ENCODE measurements around the gene BRIP1.
"Not testable (repeated sequence)": the region's sequence is repeated elsewhere in the genome, so short reads cannot be mapped to it uniquely, and the experiment has no call there.

BRIP1 gene

DNA sequence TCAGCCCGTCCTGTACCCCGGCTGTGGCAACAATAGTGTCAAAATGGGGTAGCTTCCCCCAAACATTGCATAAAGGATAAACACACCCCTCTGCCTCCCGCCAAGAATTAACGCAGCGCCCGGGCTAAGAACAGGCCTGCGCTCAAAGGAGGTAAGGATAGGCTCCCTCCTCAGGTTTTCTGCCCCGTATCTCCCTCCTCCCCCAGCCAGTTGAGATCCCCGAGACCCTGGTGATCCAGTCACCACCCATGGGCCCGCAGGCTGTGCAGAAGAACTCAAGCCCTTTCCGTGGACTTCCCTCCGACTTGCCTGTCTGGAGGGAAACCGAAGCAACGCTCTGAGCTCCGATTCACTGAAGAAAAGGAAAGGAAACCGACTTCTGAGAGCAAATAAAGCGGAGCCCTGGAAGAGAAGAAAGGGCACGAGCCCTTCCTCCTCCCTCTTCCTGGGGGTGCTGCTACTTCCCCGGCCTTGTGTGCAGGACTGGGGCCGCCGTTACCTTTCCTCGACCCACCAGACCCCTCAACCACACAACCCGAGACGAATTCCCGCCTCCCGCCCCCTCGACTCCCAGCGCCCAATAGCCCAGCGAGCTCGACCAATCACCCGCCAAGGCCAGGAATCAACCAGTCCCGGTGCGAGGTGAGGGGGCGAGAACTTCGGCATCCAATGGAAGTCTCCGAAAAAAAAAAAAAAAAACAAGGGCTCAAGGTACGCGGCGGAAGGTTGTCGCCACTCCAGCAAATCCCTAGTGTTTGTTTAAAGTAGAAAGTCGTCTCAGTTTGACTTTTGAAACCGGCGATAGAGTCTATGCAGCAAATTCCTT is at the start of gene BRIP1:
BRIP1 (minus strand) TSS at position 554 of the 826 bp plus-strand sequence. CDS start 1,989 bp downstream, outside the sequence.
- peak; percentile 46 for DNase-seq

DNA sequence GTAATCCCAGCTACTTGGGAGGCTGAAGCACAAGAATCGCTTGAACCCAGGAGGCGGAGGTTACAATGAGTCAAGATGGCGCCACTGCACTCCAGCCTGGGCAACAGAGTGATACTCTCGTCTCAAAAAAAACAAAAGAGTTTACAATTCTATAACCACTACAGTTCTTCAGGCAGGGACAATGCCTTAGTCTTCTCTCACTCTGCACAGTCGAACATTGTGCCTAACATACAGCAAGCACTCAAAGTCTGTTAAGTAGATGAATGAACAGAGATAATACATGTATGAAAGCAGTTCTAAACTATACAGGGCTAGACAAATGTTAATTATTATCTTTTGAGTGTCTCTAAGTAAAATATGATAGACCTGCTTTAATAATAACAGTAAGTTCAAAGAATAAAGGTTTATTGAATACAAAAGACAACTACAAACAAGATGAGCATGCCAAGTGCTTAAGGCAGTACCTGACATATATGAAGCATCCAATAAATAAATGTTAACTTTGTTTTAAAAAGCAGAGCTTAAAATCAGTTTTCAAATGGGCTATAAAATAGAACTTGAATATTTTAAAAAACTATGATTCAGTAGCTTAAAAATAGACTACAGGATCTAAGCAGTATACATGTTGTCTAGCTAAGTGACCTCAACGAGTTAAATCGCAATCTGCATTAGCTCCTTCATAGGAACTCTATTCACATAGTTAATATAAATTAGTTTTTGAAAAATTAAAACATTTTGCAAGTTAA is 45.1 kb upstream of the BRIP1 start:
- no peak for DNase-seq

DNA sequence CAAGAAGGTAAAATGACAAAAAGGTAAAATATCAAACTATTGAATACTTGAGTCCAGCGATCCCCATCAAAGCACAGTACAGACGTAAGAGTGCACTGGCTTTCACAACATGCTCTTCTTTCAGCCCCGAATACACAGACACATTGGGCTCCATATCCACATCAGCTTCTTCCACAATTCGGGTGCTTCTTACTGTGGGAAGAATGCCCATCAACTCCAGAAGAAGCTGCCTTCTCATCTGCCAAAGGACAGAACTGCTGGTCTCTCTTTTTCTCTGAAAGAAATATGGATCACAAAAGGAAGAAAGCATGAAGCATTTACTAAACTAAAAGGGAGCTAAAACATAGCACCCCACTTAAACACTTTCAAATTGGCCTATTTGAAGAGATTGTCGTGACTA is 44.0 kb upstream of the BRIP1 start:
- no peak for DNase-seq

DNA sequence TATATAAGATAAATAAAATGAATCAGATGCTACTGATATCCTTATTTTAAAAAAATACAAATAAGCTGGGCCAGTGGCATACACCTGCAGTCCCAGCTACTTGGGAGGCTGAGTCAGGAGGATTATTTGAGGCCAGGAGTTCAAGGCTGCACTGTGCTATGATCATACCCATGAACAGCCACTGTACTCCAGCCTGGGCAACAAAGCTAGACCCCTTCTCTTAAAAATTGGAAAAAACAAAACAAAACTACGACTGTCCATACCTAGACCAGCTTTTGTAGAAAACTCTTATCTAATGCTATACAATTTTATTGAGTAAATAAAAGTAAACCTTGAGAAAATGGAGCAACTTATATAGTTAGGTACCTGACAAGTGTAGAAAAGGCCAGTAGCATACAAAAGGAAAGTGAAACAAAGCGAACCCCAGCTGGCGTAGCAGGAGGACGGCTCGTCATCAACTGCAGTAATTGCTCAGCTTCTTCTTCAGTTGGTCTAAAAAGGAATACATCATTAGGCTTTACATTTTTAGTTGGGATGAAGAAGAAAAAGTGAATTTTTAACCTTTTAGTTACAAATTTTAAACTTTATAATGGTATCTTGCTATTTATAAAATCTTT is 40.9 kb upstream of the BRIP1 start:
- no peak for DNase-seq

DNA sequence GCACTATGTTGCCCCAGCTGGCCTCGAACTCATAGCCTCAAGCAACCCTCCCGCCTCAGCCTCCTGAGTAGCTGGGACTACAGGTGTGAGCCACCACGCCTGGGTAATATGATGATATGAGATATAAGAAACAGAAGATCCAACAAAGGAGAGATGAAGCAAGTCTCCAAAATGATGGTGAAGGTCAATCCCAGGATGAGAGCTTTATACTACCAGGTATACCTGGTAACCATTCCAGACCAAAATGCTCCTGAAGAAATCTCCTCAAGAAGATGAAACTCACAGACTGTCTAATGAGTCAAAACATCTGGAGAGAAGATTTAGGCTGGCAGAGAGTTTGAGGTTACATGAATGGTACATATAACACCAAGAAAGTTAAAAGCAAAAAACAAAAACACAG is 39.9 kb upstream of the BRIP1 start:
- DNase-seq = no peak

DNA sequence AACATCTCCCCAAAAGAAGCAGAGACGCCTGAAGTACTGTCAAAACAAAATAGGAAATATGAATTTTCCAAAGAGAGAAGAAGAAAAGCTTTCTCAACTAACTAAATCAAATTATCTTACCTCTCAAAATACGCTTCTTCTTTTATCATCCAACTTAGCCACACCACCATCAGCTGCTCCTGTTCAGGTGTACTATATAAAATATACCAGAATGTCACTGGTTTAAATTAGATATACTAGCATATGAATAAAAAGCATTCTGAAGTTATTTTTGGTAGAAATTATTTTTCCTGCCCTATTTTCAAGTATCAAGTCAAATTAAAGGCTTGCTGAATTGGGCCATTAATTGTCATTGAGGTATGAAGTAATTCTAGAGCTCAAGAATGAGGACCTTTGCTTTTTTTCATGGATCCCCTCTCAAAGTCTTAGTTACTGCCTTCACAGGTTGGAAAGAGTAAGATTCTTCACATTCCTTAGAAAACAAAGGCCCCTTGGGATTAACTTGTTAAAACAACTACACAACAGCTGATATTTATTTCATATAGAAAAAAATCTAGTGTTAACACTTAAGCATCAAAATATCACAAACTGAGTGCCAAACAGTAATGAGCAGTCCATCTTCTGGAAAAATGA is 34.3 kb upstream of the BRIP1 start:
- no peak for DNase-seq

DNA sequence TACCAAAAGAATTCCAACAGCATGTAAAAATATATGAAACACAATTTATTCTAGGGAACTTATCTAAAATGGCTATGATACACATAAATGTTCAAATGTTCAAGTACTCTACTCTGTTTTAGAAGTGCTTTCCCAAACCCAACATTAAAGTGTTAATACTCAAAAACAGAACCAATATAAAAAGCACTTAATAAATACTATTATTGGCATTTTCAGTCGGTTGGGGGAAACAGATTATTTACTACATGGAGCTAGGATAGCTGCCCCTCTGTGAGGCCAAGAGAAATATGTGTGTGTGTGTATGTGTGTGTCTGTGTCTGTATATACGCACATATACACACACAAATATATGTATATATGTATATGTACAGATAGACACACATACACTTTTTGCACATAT is 32.1 kb upstream of the BRIP1 start:
- no peak for DNase-seq

DNA sequence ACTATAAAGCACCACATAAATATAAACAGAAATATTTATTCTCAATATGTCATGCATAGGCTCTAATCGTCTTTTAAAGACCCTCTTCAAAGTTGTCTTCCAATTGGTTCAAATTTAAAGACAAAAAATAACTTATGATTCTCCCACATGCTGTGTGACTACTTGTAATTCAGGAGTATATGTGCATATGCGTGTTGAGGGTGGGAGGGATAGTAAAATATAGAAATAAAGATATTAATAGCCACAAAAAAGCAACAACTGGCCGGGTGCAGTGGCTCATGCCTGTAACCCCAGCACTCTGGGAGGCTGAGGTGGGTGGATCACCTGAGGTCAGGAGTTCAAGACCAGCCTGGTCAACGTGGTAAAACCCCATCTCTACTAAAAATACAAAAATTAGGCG is 31.0 kb upstream of the BRIP1 start:
- not testable (repeated sequence) for DNase-seq

DNA sequence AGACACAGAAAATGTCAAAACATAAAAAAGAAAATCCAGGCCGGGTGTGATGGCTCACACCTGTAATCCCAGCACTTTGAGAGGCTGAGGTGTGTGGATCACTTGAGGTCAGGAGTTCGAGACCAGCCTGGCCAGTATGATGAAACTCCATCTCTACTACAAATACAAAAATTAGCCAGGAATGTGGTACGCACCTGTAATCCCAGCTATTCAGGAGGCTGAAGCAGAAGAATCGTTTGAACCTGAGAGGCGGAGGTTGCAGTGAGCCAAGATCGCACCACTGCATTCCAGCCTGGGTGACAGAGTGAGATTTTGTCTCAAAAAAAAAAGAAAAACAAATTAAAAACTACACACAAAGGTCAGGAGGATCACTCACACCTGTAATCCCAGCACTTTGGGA is 24.4 kb upstream of the BRIP1 start:
- not testable (repeated sequence) for DNase-seq

DNA sequence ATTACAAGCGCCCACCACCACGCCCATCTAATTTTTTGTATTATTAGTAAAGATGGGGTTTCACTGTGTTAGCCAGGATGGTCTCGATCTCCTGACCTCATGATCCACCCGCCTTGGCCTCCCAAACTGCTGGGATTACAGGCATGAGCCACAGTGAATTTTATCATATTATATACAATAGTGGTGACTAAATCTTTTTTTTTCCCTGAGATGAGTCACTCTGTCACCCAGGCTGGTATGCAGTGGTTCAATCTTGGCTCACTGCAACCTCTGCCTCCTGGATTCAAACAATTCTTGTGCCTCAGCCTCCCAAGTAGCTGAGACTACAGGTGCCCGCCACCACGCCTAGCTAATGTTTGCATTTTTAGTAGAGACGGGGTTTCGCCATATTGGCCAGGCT is 22.5 kb upstream of the BRIP1 start:
- not testable (repeated sequence) for DNase-seq

DNA sequence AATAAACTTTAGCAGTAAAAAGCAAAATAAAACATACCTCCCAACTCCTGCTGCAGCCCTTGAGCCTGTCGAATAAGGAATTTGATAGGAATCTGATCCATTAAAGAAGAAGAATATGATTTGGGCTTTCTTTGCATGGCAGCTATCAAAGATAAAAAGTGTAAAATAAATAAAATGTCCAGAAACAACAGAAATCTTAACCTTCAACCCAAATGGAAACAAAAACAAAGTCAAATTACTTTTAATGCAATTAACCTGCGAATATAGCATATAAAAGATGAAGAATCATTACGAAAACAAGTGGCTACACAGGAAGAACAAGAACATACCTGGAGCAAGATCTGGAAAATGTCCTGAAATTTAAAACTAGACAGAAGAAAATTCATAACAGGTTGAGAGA is 21.5 kb upstream of the BRIP1 start:
- no peak for DNase-seq

DNA sequence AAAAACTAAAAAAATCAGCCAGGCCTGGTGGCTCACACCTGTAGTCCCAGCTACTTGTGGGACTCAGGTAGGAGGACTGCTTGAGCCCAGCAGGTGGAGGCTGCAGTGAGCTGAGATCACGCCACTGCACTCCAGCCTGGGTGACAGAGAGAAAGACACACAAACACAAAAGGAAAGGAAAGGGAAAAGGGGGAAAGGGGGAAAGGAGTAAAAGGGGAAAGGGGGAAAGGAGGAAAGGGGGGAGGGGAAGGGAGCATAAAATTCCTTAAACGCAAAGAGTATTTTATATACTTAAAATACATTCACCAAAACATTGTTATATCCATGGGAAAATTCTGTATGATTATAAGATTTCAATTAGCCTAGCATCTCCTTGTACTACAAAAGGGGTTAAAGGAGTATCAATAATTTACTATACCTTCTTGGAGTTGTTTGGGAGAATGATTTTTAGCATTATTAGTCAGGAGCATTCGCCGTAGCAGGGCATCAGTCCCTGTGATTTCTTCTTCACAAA is 17.3 kb upstream of the BRIP1 start:
- no peak for DNase-seq

DNA sequence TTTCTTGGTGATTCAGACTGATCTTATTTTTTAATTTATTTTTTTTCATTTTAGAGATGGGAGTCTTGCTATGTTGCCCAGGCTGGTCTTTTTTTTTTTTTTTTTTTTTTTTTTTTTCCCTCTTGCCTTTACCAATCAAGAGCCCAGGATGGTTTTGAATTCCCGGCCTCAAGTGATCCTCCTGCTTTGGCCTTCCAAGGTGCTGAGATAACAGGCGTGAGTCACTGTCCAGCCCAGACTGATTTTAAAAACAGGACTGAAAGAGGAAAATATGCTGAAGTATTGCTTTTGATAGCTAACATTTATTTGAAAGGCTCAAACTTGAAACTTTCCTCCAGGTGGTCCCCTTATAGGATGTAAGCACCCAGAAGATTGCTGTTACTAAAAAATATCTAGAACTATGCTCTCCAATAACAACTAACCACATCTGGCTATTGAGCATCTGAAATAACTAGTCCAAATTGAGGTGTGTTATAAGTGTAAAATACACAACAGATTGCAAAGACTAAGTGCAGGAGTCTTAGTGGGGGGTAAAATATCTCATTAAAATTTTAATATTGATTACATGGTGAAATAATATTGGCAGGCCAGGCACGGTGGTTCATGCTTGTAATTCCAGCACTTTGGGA is 15.8 kb upstream of the BRIP1 start:
- DNase-seq = no peak

DNA sequence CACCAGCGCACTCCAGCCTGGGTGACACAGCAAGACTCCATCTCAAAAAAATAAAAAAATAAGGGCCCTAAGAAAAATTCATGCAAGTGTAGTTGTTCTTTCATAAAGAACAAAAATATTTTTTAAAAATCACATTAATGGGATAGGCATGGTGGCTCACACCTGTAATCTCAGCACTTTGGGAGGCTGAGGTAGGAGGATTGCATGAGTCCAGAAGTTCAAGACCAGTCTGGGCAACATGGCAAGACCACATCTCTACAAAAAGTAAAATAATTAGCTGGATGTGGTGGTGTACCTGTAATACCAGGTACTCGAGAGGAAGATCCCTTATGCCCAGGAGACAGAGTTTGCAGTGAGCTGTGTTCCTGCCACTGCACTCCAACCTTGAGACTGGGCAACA is 15.2 kb upstream of the BRIP1 start:
- DNase-seq = no peak

DNA sequence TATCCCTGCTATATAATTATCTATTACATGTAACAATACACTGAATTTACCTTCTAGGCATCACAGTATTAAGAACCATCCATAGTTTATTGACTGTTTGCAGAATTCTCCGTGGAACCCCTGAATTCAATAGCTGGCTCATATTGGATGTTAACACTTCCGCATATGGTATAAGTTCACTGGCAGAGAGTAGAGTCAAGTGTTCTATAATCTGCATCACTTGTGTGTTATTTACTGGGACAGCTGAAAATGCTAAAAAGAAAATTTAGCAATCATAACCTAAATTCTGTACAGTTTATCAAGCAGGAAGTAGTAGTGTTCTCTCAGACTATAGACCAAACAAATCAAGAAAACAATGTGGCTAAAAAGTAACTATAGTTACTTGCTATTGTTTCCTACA is 14.5 kb upstream of the BRIP1 start:
- DNase-seq = no peak

DNA sequence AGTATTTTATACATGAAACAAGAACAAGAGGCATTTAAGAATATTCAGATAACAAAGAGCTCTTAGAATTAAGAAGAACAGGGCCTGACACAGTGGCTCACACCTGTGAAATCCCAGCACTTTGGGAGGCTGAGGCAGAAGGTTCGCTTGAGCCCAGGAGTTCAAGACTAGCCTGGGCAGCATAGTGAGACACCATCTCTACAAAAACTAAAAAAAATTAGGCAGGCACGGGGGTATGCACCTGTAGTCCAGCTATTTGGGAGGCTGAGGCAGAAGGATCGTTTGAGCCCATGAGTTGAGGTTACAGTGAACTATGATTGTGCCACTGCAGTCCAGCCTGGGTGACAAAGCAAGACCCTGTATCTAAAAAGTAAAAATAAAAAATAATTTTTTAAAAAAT is 12.5 kb upstream of the BRIP1 start:
- no peak for DNase-seq

DNA sequence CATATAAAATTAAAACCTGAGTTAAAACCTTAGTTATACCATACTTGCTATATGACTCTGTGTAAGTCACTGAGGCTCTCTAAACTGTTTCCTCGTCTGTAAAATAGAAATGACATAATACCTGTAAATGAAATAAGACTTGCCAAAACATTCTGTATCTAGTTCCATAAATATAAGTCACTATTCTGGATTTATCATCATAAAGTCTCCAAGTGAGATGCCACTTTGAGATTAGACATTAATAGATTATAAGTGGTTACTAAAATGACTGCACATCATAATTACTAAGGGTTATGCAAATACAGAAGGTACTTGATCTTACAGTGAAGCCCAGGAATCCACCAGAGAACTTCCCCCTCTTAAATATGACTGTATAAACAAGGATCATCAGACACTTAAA is 12.0 kb upstream of the BRIP1 start:
- no peak for DNase-seq

DNA sequence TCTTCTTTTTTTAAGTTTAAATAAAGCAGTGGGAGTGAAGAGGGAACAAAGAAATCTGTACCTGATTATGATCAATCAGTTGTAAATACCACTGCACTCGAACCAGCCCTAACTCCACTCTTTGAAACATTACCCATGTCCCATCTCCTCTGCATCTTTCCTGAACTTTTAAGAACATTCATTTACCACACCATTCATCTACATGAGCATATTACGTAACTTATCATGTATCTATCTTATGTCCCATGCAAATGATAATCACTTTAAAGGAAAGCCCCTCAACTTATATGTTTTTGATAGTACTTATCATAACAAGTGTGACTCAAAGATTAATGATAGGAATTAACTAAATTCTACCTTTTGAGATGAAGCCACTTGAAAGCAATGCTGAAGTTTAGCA is 10.7 kb upstream of the BRIP1 start:
- DNase-seq = no peak

DNA sequence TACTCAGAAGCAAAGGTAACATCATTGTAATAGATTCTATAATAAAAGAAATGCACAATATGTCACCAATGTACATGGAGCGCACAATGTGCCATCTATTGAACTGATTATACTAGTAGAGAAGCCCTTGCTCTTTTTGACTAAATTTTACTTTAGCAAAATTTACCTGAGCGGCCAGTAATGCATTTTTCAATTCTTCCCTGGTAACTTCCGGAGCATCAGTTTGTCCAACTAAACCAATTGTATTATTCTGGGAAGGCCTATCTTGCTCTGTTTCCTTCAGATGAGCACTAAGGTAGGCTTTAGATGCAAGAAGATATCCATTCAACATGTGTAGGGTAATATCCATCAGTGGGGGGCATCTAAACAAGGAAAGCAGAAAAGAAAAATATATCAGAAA is 8.8 kb upstream of the BRIP1 start:
- no peak for DNase-seq

DNA sequence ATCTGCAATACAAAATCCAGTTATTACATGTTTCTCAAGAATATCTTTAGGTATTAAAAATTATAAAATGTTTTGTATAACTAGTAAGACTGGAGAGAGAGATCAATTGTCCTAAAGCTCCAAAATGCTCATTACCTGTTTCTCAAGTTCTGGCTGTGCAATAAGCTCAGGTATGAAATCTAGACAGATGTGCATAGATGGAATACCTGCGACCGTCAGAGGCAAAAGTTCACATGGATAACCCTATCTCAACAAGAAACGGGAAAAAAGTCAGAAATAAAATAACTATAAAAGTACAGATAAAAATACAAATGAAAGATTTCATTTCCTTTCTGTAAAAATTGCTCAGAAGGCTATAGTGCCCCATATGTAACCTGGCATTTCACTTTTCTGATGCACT is 5.8 kb upstream of the BRIP1 start:
- DNase-seq = no peak

DNA sequence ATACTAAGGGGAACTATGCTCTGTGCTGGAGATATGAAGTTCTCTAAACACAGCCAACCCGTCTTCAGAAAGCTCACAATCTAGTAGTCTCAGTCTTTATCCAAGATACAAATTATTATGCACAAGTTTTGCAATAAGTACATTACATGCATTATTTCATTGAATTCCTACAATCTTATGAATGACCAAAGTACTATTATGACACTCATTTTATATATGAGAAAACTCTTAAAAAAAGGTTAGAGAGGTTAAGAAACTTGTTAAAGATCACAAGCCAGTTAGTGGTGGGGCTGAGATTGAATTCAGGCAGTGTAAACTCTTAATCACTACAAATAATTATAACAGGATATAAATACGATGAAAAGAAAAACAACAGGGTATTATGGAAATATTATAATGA is 4.7 kb upstream of the BRIP1 start:
- no peak for DNase-seq

DNA sequence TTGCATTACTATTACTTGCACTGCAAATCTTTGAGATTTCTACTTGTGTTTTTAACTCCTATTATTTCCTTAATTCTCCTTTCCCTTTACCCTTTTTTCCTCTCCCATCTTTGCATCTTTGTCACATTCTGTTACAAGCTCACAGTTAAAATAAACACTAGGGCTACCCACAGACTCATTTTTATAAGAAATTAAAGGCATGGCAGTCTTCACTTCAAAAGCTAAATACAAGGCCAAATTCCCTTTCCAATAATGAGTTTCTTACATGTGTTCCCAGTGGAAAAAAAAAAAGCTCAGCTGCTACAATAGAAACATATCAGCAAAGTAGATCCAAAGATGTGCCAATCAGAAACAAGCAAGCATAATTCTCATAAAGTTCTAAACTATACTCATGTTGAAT is 3.7 kb upstream of the BRIP1 start:
- no peak for DNase-seq

DNA sequence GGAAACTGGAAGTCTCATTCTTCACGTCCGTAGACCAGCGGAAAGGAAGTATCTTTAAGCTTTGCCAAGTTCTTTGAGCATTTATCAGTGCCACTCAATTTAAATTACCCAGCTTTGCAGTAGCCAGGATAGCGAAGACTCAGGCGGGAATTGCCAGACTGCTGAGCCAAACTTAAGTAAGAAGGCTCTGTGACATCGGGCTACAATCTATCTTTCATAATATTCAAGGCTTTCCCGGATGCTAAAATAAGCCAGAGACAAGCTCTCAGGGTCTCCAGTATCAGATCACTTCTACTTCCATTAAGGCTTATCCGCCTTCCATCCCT is 436 bp upstream of the BRIP1 start:
- DNase-seq = no peak

Data from 8988T (cell line).